Upper lobe of left lung (tissue), 4 donors: Measurements from ENCODE around the gene MOSPD2.

ENCODE experiments used
- POLR2A ChIP-seq, 4 donors: fragments of 450-650 bp; IDR thresholded peaks; one replicate each; pipeline ENCODE4 v1.5.1; 2016 to 2017; ENCODE audit warnings: antibody characterized with exemption in 4 of 4, mild to moderate bottlenecking in 2 of 4
- TF ChIP-seq, protein P1 (sequence below), 6 experiments: fragments of 450-650 bp in 4 of 6; fragments of 200-600 bp in 2 of 6; sonication (generic) in 2 of 6; IDR thresholded peaks; one replicate each; pipeline ENCODE4 v1.5.1; 2016 to 2019; ENCODE audit warnings: antibody characterized with exemption in 6 of 6

DNA sequence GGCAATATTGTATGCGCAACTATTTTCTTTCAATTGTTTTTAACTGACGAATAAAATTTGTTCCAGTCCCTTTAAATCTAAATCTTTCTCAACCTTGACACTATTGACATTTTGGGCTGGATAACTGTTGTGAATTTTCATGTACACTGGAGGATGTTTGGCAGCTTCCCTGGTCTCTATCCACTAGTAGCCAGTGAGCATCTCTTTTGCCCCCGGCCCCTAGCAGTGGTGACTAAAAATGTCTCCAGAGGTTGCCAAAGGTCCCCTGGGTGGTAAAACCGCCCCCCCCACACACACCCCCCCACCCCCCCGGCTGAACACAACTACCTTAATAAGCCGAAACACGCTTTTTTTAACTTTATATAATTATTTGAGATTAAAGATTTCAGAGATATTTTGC is 866 bp upstream of the MOSPD2 start:
- TF ChIP-seq, protein P1, sequence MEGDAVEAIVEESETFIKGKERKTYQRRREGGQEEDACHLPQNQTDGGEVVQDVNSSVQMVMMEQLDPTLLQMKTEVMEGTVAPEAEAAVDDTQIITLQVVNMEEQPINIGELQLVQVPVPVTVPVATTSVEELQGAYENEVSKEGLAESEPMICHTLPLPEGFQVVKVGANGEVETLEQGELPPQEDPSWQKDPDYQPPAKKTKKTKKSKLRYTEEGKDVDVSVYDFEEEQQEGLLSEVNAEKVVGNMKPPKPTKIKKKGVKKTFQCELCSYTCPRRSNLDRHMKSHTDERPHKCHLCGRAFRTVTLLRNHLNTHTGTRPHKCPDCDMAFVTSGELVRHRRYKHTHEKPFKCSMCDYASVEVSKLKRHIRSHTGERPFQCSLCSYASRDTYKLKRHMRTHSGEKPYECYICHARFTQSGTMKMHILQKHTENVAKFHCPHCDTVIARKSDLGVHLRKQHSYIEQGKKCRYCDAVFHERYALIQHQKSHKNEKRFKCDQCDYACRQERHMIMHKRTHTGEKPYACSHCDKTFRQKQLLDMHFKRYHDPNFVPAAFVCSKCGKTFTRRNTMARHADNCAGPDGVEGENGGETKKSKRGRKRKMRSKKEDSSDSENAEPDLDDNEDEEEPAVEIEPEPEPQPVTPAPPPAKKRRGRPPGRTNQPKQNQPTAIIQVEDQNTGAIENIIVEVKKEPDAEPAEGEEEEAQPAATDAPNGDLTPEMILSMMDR (IDR thresholded peaks at IDR 0.05): no peak
- TF ChIP-seq POLR2A (IDR thresholded peaks at IDR 0.05): no peak
